Measurements from ENCODE around the gene HNRNPCL1.
"Not testable (repeated sequence)": the region's sequence is repeated elsewhere in the genome, so short reads cannot be mapped to it uniquely, and the experiment has no call there.

HNRNPCL1 gene

GRCh38 chr1:12848620-12849019 lies at the start of gene HNRNPCL1:
Gene HNRNPCL1, minus strand, starts transcription at chr1:12848720. Its CDS starts 431 bp downstream, at chr1:12848289.
- FAIRE-seq, result not testable (repeated sequence)

GRCh38 chr1:12898170-12898569 lies 49.6 kb upstream of the HNRNPCL1 start, which contains the start of gene PRAMEF10:
Gene PRAMEF10, minus strand, starts transcription at chr1:12898270. Its CDS starts 2,423 bp downstream, at chr1:12895847.
- FAIRE-seq, result not testable (repeated sequence)

- not testable (repeated sequence) for FAIRE-seq
Observed at GRCh38 chr1:12886101-12886500, 37.6 kb upstream of the HNRNPCL1 start, which contains the start of gene PRAMEF4. Gene PRAMEF4, minus strand, starts transcription at chr1:12886201. Its CDS starts 2,807 bp downstream, at chr1:12883394.

- FAIRE-seq, result not testable (repeated sequence)
Observed at GRCh38 chr1:12878453-12878852, 29.9 kb upstream of the HNRNPCL1 start.

GRCh38 chr1:12863131-12863880 lies 14.8 kb upstream of the HNRNPCL1 start:
- FAIRE-seq, result not testable (repeated sequence)

GRCh38 chr1:12856786-12857185 lies 8.3 kb upstream of the HNRNPCL1 start, which contains the start of gene PRAMEF2:
Gene PRAMEF2, plus strand, starts transcription at chr1:12857086. Its CDS starts 1,924 bp downstream, at chr1:12859010.
- FAIRE-seq, result not testable (repeated sequence)

- no peak for FAIRE-seq
Observed at GRCh38 chr1:12851779-12852178, 3.3 kb upstream of the HNRNPCL1 start.

- not testable (repeated sequence) for FAIRE-seq
Observed at GRCh38 chr1:12833251-12833650, 15.3 kb downstream of the HNRNPCL1 start.

GRCh38 chr1:12831310-12831709 lies 17.2 kb downstream of the HNRNPCL1 start, which contains the start of gene PRAMEF11:
Gene PRAMEF11, minus strand, starts transcription at chr1:12831410. Its CDS starts 2,621 bp downstream, at chr1:12828789.
- not testable (repeated sequence) for FAIRE-seq

GRCh38 chr1:12819061-12819460 lies 29.5 kb downstream of the HNRNPCL1 start:
- not testable (repeated sequence) for FAIRE-seq

- no peak for FAIRE-seq
Observed at GRCh38 chr1:12811409-12811784, 37.1 kb downstream of the HNRNPCL1 start.

GRCh38 chr1:12810691-12811408 lies 37.7 kb downstream of the HNRNPCL1 start:
- FAIRE-seq, result no peak

- FAIRE-seq, result no peak
Observed at GRCh38 chr1:12809933-12810332, 38.6 kb downstream of the HNRNPCL1 start.

- no peak for FAIRE-seq
Observed at GRCh38 chr1:12799730-12800129, 48.8 kb downstream of the HNRNPCL1 start.

- no peak for FAIRE-seq
Observed at GRCh38 chr1:12798911-12799310, 49.6 kb downstream of the HNRNPCL1 start.

Data from G401.6 (cell line).